IMR-90 (cell line): ENCODE measurements around the gene BTBD6.

Experiments
- CEBPB ChIP-seq: IDR thresholded peaks from 2 replicates; pipeline ENCODE4 v1.6.1; 2012; ENCODE audit warnings: low read depth, low read length, improper control_type of control experiment
- CTCF ChIP-seq: conservative IDR thresholded peaks from 2 replicates; pipeline ENCODE4 v1.5.1; 2012; ENCODE audit warnings: mild to moderate bottlenecking, low read depth, low read length, improper control_type of control experiment
- ELK1 ChIP-seq: fragments of 150-350 bp; IDR thresholded peaks from 2 replicates; pipeline ENCODE4 v1.6.1; 2016; ENCODE audit warnings: low read depth, mild to moderate bottlenecking, low read length, moderate library complexity, borderline replicate concordance
- FOS ChIP-seq: fragments of 150-350 bp; IDR thresholded peaks from 2 replicates; pipeline ENCODE4 v1.6.1; 2016; ENCODE audit warnings: low read depth, low read length
- POLR2A ChIP-seq: IDR thresholded peaks from 2 replicates; pipeline ENCODE4 v1.6.1; 2012; ENCODE audit warnings: mild to moderate bottlenecking, low read depth, low read length
- RCOR1 ChIP-seq: IDR thresholded peaks from 2 replicates; pipeline ENCODE4 v1.6.1; 2012; ENCODE audit warnings: mild to moderate bottlenecking, low read length, improper control_type of control experiment; ENCODE audit not compliant: insufficient replicate concordance
- RFX5 ChIP-seq: IDR thresholded peaks from 2 replicates; pipeline ENCODE4 v1.8.0; 2012; ENCODE audit warnings: low read depth, mild to moderate bottlenecking, low read length, moderate library complexity
- SMC3 ChIP-seq: fragments of 150-350 bp; IDR thresholded peaks from 2 replicates; pipeline ENCODE4 v1.6.1; 2016; ENCODE audit warnings: low read depth, mild to moderate bottlenecking, antibody characterized with exemption, low read length, moderate library complexity
- TF ChIP-seq, protein P1 (sequence below): fragments of 150-350 bp; IDR thresholded peaks from 2 replicates; pipeline ENCODE4 v1.6.1; 2017; ENCODE audit warnings: mild to moderate bottlenecking, antibody characterized with exemption, low read length, low read depth

- TF ChIP-seq CTCF (no peak), RCOR1 (no peak), CEBPB (no peak), POLR2A (no peak), RFX5 (no peak), SMC3 (no peak), FOS (no peak), ELK1 (no peak)
- TF ChIP-seq, protein P1, sequence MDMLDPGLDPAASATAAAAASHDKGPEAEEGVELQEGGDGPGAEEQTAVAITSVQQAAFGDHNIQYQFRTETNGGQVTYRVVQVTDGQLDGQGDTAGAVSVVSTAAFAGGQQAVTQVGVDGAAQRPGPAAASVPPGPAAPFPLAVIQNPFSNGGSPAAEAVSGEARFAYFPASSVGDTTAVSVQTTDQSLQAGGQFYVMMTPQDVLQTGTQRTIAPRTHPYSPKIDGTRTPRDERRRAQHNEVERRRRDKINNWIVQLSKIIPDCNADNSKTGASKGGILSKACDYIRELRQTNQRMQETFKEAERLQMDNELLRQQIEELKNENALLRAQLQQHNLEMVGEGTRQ, result no peak
Measured at GRCh38 chr14:105204931-105205672, 43.2 kb upstream of the BTBD6 start.
